ENCODE data around the gene SMC2. TPM values are rescaled to one million over a fixed set of nuclear protein-coding genes. Genes with fewer than 3 reads are reported as not detected.

Gene SMC2
- total RNA-seq, 1 donor: 6.9 TPM

DNA sequence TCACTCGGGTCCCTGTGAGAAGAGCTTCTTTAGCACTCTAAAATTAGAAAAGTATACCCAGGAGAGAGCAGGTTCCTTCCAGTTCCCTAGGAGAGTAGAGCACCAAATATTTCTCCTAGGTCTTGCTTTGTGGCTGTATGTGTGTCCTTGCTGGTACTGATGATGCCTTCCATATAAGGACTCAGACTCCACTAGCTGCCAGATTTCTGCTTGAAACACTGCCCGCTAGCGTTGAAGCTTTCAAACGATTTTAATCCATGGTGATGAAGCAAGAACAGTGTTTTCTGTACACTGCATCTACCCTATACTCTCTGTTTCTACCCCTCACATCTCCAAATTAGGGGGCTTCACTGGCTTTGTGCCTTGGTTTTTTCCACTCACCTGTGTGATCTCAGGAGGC, 2.4 kb upstream of the SMC2 start:
- peak; percentile 6 for DNase-seq (ENCODE audit: insufficient read length, low spot score, missing footprints)
- no peaks in the 10 kb centered on the region for H3K36me3 ChIP-seq (ENCODE audit: insufficient read depth, low read length)
- no peaks in the 10 kb centered on the region for H3K27me3 ChIP-seq (ENCODE audit: insufficient read depth, low read length)
- TF ChIP-seq, protein P1, sequence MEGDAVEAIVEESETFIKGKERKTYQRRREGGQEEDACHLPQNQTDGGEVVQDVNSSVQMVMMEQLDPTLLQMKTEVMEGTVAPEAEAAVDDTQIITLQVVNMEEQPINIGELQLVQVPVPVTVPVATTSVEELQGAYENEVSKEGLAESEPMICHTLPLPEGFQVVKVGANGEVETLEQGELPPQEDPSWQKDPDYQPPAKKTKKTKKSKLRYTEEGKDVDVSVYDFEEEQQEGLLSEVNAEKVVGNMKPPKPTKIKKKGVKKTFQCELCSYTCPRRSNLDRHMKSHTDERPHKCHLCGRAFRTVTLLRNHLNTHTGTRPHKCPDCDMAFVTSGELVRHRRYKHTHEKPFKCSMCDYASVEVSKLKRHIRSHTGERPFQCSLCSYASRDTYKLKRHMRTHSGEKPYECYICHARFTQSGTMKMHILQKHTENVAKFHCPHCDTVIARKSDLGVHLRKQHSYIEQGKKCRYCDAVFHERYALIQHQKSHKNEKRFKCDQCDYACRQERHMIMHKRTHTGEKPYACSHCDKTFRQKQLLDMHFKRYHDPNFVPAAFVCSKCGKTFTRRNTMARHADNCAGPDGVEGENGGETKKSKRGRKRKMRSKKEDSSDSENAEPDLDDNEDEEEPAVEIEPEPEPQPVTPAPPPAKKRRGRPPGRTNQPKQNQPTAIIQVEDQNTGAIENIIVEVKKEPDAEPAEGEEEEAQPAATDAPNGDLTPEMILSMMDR (IDR thresholded peaks at IDR 0.05; ENCODE audit: extremely low read depth, low read depth, low read length): peak; percentile 64
- H4K20me1 ChIP-seq (ENCODE audit: insufficient read depth, low read length): no peaks in the 10 kb centered on the region
- peak overlapping the region; percentile 81 for H2AFZ ChIP-seq (ENCODE audit: low read length)
- H3K9me3 ChIP-seq (ENCODE audit: low read depth, low read length): no peaks in the 10 kb centered on the region
- peaks cover 13% of the 10 kb centered on the region for H3K4me1 ChIP-seq (ENCODE audit: insufficient read depth, low read length)
- H3K4me2 ChIP-seq (ENCODE audit: insufficient read depth, low read length): peak overlapping the region; percentile 75
- peaks cover 21% of the 10 kb centered on the region for H3K79me2 ChIP-seq (ENCODE audit: insufficient read depth, low read length)
- H3K27ac ChIP-seq (ENCODE audit: low read depth, low read length): peak overlapping the region; percentile 73
- H3K4me3 ChIP-seq (ENCODE audit: insufficient read depth, low read length): peak overlapping the region; percentile 59

- Histone ChIP-seq H3K36me3 (ENCODE audit: insufficient read depth, low read length) (no peaks in the 10 kb centered on the region), H3K79me2 (ENCODE audit: insufficient read depth, low read length) (peaks cover 21% of the 10 kb centered on the region), H4K20me1 (ENCODE audit: insufficient read depth, low read length) (no peaks in the 10 kb centered on the region), H3K9me3 (ENCODE audit: low read depth, low read length) (no peaks in the 10 kb centered on the region), H3K4me2 (ENCODE audit: insufficient read depth, low read length) (peak overlapping the region; percentile 89), H3K27ac (ENCODE audit: low read depth, low read length) (peak overlapping the region; percentile 96), H3K4me1 (ENCODE audit: insufficient read depth, low read length) (peaks cover 13% of the 10 kb centered on the region), H2AFZ (ENCODE audit: low read length) (peak overlapping the region; percentile 81), H3K4me3 (ENCODE audit: insufficient read depth, low read length) (no peak overlapping the region), H3K27me3 (ENCODE audit: insufficient read depth, low read length) (no peaks in the 10 kb centered on the region)
- TF ChIP-seq, protein P1 (IDR thresholded peaks at IDR 0.05; ENCODE audit: extremely low read depth, low read depth, low read length): no peak
- no peak for DNase-seq (ENCODE audit: insufficient read length, low spot score, missing footprints)
Observed at GRCh38 chr9:104092192-104092591, 1.9 kb upstream of the SMC2 start.

GRCh38 chr9:104092875-104093600, 1.1 kb upstream of the SMC2 start:
- Histone ChIP-seq H3K4me3 (ENCODE audit: insufficient read depth, low read length) (peak overlapping the region; percentile 76), H3K4me1 (ENCODE audit: insufficient read depth, low read length) (peaks cover 13% of the 10 kb centered on the region), H3K27ac (ENCODE audit: low read depth, low read length) (peak overlapping the region; percentile 96), H3K79me2 (ENCODE audit: insufficient read depth, low read length) (peaks cover 21% of the 10 kb centered on the region), H3K27me3 (ENCODE audit: insufficient read depth, low read length) (no peaks in the 10 kb centered on the region), H3K4me2 (ENCODE audit: insufficient read depth, low read length) (peak overlapping the region; percentile 89), H3K9me3 (ENCODE audit: low read depth, low read length) (no peaks in the 10 kb centered on the region), H4K20me1 (ENCODE audit: insufficient read depth, low read length) (no peaks in the 10 kb centered on the region), H2AFZ (ENCODE audit: low read length) (peak overlapping the region; percentile 86), H3K36me3 (ENCODE audit: insufficient read depth, low read length) (no peaks in the 10 kb centered on the region)
- TF ChIP-seq, protein P1 (IDR thresholded peaks at IDR 0.05; ENCODE audit: extremely low read depth, low read depth, low read length): no peak
- DNase-seq (ENCODE audit: insufficient read length, low spot score, missing footprints): peak; percentile 72

DNA sequence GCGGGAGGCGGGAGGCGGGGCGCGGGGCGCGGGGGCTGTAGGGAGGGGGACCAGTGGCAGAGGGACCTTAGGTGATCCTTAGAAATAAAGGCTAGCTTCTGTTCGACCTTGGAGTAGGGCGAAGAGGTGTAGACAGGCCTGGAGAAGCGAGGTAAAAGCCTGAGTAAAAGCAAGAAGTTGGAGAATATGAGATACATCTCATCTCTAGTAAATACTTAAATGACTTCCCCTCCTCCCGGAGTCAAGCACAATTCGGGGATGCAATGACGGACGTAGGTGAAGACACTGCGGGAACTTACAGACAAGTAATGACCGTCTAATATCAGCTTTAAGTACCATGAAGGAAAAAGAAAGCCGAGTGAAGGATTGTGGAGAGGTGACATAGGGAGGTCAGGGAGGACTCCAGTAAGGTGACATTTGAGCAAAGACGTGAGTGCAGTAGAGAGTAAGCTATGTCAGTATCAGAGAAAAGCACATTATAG, 466 bp downstream of the SMC2 start:
- DNase-seq (ENCODE audit: insufficient read length, low spot score, missing footprints): no peak
- no peaks in the 10 kb centered on the region for H3K36me3 ChIP-seq (ENCODE audit: insufficient read depth, low read length)

More for the DNA sequence above, 466 bp downstream of the SMC2 start:
- Histone ChIP-seq H3K27ac (ENCODE audit: low read depth, low read length) (peak overlapping the region; percentile 24), H4K20me1 (ENCODE audit: insufficient read depth, low read length) (no peaks in the 10 kb centered on the region), H3K79me2 (ENCODE audit: insufficient read depth, low read length) (peaks cover 21% of the 10 kb centered on the region), H3K9me3 (ENCODE audit: low read depth, low read length) (no peaks in the 10 kb centered on the region), H3K4me3 (ENCODE audit: insufficient read depth, low read length) (peak overlapping the region; percentile 76), H3K27me3 (ENCODE audit: insufficient read depth, low read length) (no peaks in the 10 kb centered on the region), H3K4me1 (ENCODE audit: insufficient read depth, low read length) (peaks cover 13% of the 10 kb centered on the region), H3K4me2 (ENCODE audit: insufficient read depth, low read length) (peak overlapping the region; percentile 88), H2AFZ (ENCODE audit: low read length) (peak overlapping the region; percentile 86)
- TF ChIP-seq, protein P1 (IDR thresholded peaks at IDR 0.05; ENCODE audit: extremely low read depth, low read depth, low read length): no peak
